ENCODE measurements around the gene SNHG17.

- TF ChIP-seq GATA2 (IDR thresholded peaks at IDR 0.05; ENCODE audit: low read depth, low read length) (no peak), GATA3 (IDR thresholded peaks at IDR 0.05; ENCODE audit: low read depth, low read length) (no peak)
Measured at GRCh38 chr20:38471245-38471644, 36.1 kb upstream of the SNHG17 start.
